ENCODE data around the gene LCOR.
"Not testable (repeated sequence)": the region's sequence is repeated elsewhere in the genome, so short reads cannot be mapped to it uniquely, and the experiment has no call there.

Gene LCOR

DNA sequence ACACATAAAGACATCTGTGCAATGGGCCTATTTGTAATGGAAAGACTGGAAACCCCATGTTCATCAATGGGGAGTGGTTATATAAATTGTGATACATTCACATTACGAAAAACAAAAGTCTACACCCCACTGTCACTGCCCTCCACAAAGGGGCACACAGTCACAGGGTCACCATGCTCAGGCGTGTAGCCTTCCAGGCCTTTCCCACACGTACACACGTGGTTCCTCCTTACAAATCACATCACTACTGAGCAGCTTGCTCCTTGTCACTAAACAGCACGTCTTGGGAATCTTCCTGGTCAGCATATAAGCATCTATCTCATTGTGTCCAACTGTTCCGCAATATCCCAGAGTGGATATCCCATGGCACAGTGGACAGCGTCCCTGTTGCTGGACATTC is 190.5 kb downstream of the LCOR start:
- H3K27me3 ChIP-seq (ENCODE audit: insufficient read depth, low read length) = no peaks in the 10 kb centered on the region
- H3K36me3 ChIP-seq (ENCODE audit: insufficient read depth, low read length) = peaks cover 9% of the 10 kb centered on the region
- H3K4me3 ChIP-seq (ENCODE audit: low read length) = no peak overlapping the region
- H3K9me3 ChIP-seq (ENCODE audit: low read length) = no peaks in the 10 kb centered on the region
- H3K4me1 ChIP-seq (ENCODE audit: insufficient read depth, low read length) = peaks cover 34% of the 10 kb centered on the region
- H2AFZ ChIP-seq (ENCODE audit: low read depth, low read length) = no peak overlapping the region

DNA sequence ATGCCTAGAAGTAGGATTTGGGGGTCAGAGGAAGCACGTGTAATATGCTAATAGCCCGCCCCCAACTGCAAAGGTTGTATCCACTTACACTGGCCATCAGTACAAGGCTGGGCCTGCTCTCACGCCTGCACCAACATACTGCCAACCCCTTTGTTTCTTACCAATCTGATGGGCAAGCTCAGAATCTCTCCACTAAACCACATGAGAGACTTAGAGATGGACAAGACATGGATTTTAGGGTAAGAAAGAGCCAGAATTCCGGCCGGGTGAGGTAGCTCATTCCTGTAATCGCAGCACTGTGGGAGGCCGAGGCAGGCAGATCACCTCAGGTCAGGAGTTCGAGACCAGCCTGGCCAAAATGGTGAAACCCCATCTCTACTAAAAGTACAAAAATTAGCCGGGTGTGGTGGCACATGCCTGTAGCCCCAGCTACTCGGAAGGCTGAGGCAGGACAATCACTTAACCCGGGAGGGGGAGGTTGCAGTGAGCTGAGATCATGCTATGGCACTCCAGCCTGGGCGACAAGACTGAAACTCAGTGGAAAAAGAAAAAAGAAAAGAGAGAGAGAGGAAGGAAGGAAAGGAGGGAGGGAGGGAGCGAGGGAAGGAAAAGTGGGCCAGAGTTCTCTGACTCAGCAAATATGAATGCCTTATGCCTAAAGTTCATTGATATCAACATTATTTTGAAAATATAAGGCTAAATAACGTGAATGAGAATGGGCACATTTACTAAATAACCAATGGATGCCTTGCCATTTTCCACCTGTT is 191.5 kb downstream of the LCOR start:
- Histone ChIP-seq H2AFZ (ENCODE audit: low read depth, low read length) (no peak overlapping the region), H3K4me1 (ENCODE audit: insufficient read depth, low read length) (peaks cover 34% of the 10 kb centered on the region), H3K27me3 (ENCODE audit: insufficient read depth, low read length) (no peaks in the 10 kb centered on the region), H3K9me3 (ENCODE audit: low read length) (no peaks in the 10 kb centered on the region), H3K4me3 (ENCODE audit: low read length) (no peak overlapping the region), H3K36me3 (ENCODE audit: insufficient read depth, low read length) (peaks cover 14% of the 10 kb centered on the region)

DNA sequence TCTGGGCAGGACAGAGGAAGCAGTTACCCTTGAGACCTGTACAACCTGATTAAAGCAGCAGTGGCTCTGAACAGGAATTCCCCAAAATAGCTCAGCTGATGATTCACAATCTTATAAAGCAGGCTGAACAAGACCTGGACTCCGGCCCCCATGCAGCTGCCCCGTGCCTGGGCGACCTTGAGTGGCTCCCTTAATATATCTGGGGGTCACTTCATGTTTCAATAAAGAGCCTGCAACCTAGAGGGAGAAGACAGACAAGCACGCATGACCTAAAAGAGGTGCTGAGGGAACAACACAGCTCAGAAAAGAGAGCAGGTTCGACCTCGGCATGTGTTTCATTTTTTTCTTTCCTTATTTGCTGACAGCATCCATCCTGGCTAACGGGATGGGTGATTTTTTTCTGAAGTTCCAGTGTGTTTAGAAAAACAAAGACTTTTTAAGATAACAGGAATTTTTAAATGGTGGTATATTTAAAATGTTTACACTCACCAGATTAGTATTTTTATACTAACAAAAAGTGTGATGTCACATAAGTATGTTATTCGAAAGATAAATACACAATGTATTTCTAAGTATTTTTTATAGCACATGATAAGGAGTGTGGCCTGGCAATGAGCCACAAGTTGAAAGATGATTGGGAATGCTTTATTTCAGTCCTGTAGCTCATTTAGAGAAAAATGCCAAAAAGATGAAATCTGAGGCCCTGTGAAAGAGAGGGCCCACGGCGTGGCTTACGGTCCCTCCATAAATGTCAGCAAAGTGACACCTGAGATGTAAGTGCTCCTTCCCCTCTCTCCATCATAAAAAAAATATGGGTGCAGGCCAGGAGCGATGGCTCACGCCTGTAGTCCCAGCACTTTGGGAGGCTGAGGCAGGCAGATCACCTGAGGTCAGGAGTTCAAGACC is 192.3 kb downstream of the LCOR start:
- no peaks in the 10 kb centered on the region for H3K27me3 ChIP-seq (ENCODE audit: insufficient read depth, low read length)
- no peak overlapping the region for H2AFZ ChIP-seq (ENCODE audit: low read depth, low read length)
- no peak overlapping the region for H3K4me3 ChIP-seq (ENCODE audit: low read length)
- peaks cover 32% of the 10 kb centered on the region for H3K4me1 ChIP-seq (ENCODE audit: insufficient read depth, low read length)
- H3K9me3 ChIP-seq (ENCODE audit: low read length) = no peaks in the 10 kb centered on the region
- H3K36me3 ChIP-seq (ENCODE audit: insufficient read depth, low read length) = peaks cover 20% of the 10 kb centered on the region

DNA sequence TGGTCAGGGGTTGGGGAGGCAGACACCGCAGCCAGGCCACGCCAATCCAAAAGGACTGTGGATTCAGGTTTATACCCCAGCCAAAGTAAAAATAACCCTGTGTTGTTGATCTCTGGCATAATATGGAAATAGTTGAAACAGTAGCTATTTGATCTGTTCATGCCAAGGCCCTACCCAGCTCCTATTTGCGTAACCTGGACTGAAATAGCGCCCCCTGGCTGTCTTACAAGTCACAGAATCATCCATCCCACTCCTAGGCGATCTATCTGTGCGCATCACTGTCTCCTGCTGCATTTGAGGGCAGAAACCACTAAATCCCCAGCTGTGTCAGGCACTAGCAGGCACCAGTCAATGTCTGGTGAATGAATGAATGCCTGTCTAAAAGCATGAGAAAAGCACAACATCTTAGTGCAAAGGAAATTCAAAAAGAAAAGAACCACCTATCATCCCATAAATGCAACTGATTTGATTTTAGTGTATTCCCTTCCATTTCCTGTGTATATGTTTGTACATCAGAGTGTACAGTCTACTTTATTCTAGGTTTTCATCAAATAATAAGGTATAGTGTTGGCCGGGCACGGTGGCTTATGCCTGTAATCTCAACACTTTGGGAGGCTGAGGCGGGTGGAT is 193.6 kb downstream of the LCOR start:
- Histone ChIP-seq H3K27me3 (ENCODE audit: insufficient read depth, low read length) (no peaks in the 10 kb centered on the region), H3K9me3 (ENCODE audit: low read length) (no peaks in the 10 kb centered on the region), H2AFZ (ENCODE audit: low read depth, low read length) (no peak overlapping the region), H3K4me3 (ENCODE audit: low read length) (no peak overlapping the region), H3K36me3 (ENCODE audit: insufficient read depth, low read length) (peaks cover 32% of the 10 kb centered on the region), H3K4me1 (ENCODE audit: insufficient read depth, low read length) (peaks cover 19% of the 10 kb centered on the region)

DNA sequence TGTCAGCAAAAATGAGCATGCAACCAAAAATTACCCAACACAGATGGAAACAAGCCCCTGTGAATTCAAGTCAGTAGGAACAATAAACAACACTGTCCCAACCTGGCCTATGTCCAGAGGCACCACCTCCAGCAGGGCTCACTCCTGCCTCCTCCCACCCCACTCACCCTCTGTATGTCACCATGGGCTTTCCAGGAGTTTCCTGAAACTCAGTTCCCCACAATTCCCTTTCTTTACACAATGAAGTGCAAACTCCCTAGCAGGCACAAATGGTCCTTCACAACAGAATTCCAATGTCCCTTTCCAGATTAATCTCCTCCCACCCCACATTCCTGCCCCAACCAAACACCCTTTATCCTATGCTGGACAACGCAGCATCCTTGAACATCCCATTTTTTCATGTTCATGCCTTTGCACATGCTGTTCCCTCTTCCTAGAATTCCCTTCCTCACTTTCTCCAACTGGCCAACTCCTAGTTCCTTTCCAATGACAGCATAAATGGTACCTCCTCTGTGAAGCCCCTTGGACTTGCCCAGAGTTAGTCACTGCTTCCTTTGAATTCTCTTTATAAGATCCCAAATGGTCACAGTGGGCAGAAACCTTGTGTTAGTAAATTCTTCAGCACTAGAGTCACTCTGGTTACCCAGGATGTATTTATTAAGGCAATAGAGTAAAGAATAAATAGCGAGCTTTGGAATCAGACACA is 196.2 kb downstream of the LCOR start:
- Histone ChIP-seq H3K9me3 (ENCODE audit: low read length) (no peaks in the 10 kb centered on the region), H3K4me3 (ENCODE audit: low read length) (no peak overlapping the region), H2AFZ (ENCODE audit: low read depth, low read length) (no peak overlapping the region), H3K27me3 (ENCODE audit: insufficient read depth, low read length) (no peaks in the 10 kb centered on the region), H3K4me1 (ENCODE audit: insufficient read depth, low read length) (no peaks in the 10 kb centered on the region), H3K36me3 (ENCODE audit: insufficient read depth, low read length) (peaks cover 38% of the 10 kb centered on the region)

DNA sequence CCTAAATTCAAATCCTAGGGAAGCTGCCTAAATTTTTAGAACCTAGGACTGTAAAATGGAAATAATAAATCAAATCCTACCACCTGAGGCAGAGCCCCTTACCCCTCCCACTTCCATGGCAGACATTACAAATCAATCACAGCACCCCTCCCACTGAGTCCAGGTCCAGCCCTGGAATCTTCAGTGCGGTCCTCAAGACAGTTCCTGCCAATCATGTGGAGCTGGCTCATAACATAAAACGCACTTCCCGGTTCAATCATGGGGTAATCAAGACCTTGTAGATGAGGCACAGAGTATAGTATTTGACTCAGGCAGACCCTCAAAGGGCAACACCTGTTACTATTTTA is 196.7 kb downstream of the LCOR start:
- no peak overlapping the region for H2AFZ ChIP-seq (ENCODE audit: low read depth, low read length)
- peaks cover 42% of the 10 kb centered on the region for H3K36me3 ChIP-seq (ENCODE audit: insufficient read depth, low read length)
- no peak overlapping the region for H3K4me3 ChIP-seq (ENCODE audit: low read length)
- no peaks in the 10 kb centered on the region for H3K9me3 ChIP-seq (ENCODE audit: low read length)
- no peaks in the 10 kb centered on the region for H3K27me3 ChIP-seq (ENCODE audit: insufficient read depth, low read length)
- H3K4me1 ChIP-seq (ENCODE audit: insufficient read depth, low read length) = no peaks in the 10 kb centered on the region

DNA sequence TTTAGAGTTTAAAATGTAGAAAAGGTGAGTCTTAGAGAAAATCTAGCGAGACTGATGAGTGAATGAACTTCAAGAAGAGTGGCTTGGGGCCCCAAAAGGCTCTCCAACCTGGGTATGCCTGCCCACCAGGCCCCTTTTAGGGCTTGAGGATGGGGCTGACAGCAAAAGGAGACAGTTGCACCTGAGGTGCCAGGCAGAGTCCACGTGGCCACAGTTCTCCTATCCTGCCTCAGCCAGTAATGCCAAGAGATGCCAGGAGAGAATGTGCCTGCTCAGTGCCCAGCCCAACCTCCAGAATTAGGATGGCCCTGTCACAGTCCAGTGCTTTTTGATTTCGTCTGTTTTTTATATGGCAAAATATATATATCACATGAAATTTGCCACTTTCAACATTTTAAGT is 197.2 kb downstream of the LCOR start:
- Histone ChIP-seq H2AFZ (ENCODE audit: low read depth, low read length) (no peak overlapping the region), H3K9me3 (ENCODE audit: low read length) (no peaks in the 10 kb centered on the region), H3K36me3 (ENCODE audit: insufficient read depth, low read length) (peaks cover 42% of the 10 kb centered on the region), H3K27me3 (ENCODE audit: insufficient read depth, low read length) (no peaks in the 10 kb centered on the region), H3K4me1 (ENCODE audit: insufficient read depth, low read length) (no peaks in the 10 kb centered on the region), H3K4me3 (ENCODE audit: low read length) (no peak overlapping the region)

DNA sequence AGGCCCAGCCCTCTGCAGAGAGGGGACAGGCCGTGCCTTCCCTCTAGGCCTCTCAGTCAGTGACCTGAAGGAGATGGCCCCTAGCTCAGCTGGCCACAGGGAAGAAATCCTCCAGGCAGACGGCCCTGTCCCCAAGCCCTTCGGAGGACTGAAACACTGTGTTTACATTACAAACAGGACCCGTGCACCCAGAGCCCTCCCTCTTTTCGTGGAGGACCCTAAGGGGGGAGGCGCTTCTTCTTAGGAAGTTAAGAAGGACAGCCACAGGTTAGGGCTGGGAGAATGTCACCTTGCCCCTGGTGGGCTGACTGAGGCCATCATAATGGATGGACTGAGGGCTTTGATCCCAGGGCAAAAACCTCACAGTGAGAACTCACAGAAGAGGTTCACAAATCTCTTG is 198.8 kb downstream of the LCOR start:
- Histone ChIP-seq H3K4me1 (ENCODE audit: insufficient read depth, low read length) (no peaks in the 10 kb centered on the region), H3K4me3 (ENCODE audit: low read length) (no peak overlapping the region), H2AFZ (ENCODE audit: low read depth, low read length) (no peak overlapping the region), H3K27me3 (ENCODE audit: insufficient read depth, low read length) (no peaks in the 10 kb centered on the region), H3K9me3 (ENCODE audit: low read length) (no peaks in the 10 kb centered on the region), H3K36me3 (ENCODE audit: insufficient read depth, low read length) (peaks cover 42% of the 10 kb centered on the region)

DNA sequence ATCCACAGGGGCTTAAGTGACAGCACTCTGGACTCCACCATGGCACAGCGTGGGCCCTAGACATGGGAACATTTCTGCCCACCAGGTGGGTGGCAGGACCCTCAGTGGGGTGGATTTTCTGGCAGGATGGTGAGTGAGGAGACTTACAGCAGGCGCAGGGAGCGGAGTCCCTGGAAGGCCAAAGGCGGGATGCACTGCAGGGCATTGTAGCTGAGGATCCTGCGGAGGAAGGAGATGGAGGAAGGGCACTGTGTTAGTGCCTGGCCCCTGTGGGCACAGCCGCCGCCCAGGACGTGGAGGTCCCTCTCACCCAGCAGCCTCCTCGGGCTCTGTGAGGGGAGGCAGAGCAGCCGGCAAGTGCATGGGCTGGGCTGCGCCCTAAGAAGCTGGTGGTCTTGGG is 199.4 kb downstream of the LCOR start:
- peaks cover 46% of the 10 kb centered on the region for H3K36me3 ChIP-seq (ENCODE audit: insufficient read depth, low read length)
- H3K4me3 ChIP-seq (ENCODE audit: low read length) = no peak overlapping the region
- H3K4me1 ChIP-seq (ENCODE audit: insufficient read depth, low read length) = no peaks in the 10 kb centered on the region
- H3K27me3 ChIP-seq (ENCODE audit: insufficient read depth, low read length) = no peaks in the 10 kb centered on the region
- H3K9me3 ChIP-seq (ENCODE audit: low read length) = no peaks in the 10 kb centered on the region
- no peak overlapping the region for H2AFZ ChIP-seq (ENCODE audit: low read depth, low read length)

DNA sequence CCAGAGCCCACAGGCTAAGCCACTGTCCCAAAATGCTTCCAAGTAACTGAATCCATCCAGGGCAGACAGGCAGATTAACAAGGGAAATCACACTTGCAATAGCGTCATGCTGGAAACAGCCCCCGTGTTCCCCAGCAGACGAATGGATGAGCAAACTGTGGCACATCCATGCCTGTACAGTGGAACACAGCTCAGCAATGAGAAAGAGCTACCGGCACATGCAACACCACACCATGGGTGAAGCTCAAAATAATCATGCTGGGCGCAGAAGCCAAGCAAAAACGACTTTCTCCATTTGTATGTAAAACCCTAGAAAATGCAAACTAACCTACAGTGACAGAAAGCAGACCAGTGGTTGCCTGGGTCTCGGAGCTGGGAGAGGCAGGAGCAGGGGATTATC is 200.5 kb downstream of the LCOR start:
- Histone ChIP-seq H3K27me3 (ENCODE audit: insufficient read depth, low read length) (no peaks in the 10 kb centered on the region), H3K4me1 (ENCODE audit: insufficient read depth, low read length) (no peaks in the 10 kb centered on the region), H3K9me3 (ENCODE audit: low read length) (no peaks in the 10 kb centered on the region), H2AFZ (ENCODE audit: low read depth, low read length) (no peak overlapping the region), H3K36me3 (ENCODE audit: insufficient read depth, low read length) (peaks cover 41% of the 10 kb centered on the region), H3K4me3 (ENCODE audit: low read length) (no peak overlapping the region)

DNA sequence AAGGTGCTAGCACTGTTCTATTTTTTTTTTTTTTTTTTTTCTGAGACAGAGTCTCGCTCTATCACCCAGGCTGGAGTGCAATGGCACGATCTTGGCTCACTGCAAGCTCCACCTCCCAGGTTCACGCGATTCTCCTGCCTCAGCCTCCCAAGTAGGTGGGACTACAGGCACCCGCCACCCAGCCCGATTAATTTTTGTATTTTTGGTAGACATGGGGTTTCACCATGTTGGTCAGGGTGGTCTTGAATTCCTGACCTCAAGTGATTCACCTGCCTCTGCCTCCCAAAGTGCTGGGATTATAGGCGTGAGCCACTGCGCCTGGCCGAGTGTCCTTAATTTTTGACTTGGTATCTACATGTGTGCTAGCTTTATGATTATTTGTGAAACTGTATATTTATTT is 201.7 kb downstream of the LCOR start:
- H2AFZ ChIP-seq (ENCODE audit: low read depth, low read length); H3K4me1 ChIP-seq (ENCODE audit: insufficient read depth, low read length); H3K9me3 ChIP-seq (ENCODE audit: low read length); H3K4me3 ChIP-seq (ENCODE audit: low read length); H3K27me3 ChIP-seq (ENCODE audit: insufficient read depth, low read length): not testable (repeated sequence)
- peaks cover 31% of the 10 kb centered on the region for H3K36me3 ChIP-seq (ENCODE audit: insufficient read depth, low read length)

DNA sequence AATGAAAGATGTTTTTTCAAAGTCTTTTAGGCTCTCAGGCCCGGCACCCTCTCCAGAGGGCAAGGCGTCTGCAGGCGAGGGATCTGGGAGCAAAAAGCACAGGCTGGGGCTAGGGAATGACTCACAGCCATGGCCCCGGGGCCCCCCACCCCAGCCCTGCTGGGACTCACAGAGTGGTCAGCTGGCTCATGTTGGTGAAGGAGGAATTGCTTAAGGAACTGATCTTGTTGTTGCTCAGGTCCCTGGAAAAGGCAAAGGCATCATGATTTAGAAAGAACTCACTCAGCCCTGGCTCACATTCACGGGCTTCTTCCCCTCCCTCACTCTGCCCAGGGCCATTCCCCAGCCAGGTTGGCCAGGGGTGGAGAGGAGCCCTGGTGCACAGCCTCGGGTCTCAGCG is 202.2 kb downstream of the LCOR start:
- no peak overlapping the region for H2AFZ ChIP-seq (ENCODE audit: low read depth, low read length)
- H3K4me3 ChIP-seq (ENCODE audit: low read length) = no peak overlapping the region
- no peaks in the 10 kb centered on the region for H3K4me1 ChIP-seq (ENCODE audit: insufficient read depth, low read length)
- peaks cover 27% of the 10 kb centered on the region for H3K36me3 ChIP-seq (ENCODE audit: insufficient read depth, low read length)
- no peaks in the 10 kb centered on the region for H3K9me3 ChIP-seq (ENCODE audit: low read length)
- no peaks in the 10 kb centered on the region for H3K27me3 ChIP-seq (ENCODE audit: insufficient read depth, low read length)
